Esophagus (tissue), 2 donors: Measurements from ENCODE around the gene DRAP1. TPM values are rescaled to one million over a fixed set of nuclear protein-coding genes. Genes with fewer than 3 reads are reported as not detected.

Experiments
- H3K27ac ChIP-seq, 2 donors: one replicate each; pipeline ENCODE4 v1.5.1; 2013; ENCODE audit warnings: low read depth in 2 of 2, mild to moderate bottlenecking in 2 of 2, inconsistent platforms in 1 of 2, low read length in 1 of 2, moderate library complexity in 1 of 2
- H3K27me3 ChIP-seq, 2 donors: one replicate each; pipeline ENCODE4 v1.6.1; 2013; ENCODE audit warnings: low read length in 2 of 2, control low read depth in 1 of 2, mild to moderate bottlenecking in 1 of 2; ENCODE audit not compliant: insufficient read depth in 2 of 2, control insufficient read depth in 1 of 2
- H3K36me3 ChIP-seq, 2 donors: one replicate each; pipeline ENCODE4 v1.6.1; 2013; ENCODE audit warnings: low read length in 1 of 2; ENCODE audit not compliant: control insufficient read depth in 2 of 2, insufficient read depth in 2 of 2
- H3K4me1 ChIP-seq, 2 donors: one replicate each; pipeline ENCODE4 v1.6.1; 2013; ENCODE audit warnings: low read length in 1 of 2; ENCODE audit not compliant: control insufficient read depth in 2 of 2, insufficient read depth in 2 of 2
- H3K4me3 ChIP-seq, 2 donors: one replicate each; pipeline ENCODE4 v1.5.1; 2013; ENCODE audit warnings: low read length in 2 of 2, mild to moderate bottlenecking in 2 of 2, low read depth in 1 of 2, moderate library complexity in 1 of 2
- H3K9me3 ChIP-seq, 2 donors: one replicate each; pipeline ENCODE4 v1.6.1; 2013; ENCODE audit warnings: mild to moderate bottlenecking in 2 of 2, low read depth in 1 of 2, low read length in 1 of 2, moderate library complexity in 1 of 2; ENCODE audit not compliant: control insufficient read depth in 2 of 2, insufficient read depth in 1 of 2
- WGBS, 2 donors: extraction: QIAGEN DNeasy Blood & Tissue Kit; methylation state at CpG; one replicate each; pipeline ENCODE4 v1.1.7; 2013; 5-methylcytosine and 5-hydroxymethylcytosine counted together
- polyA plus RNA-seq, 2 donors: library from polyadenylated mRNA; stranded (reverse); fragments of 200-250 nt; gene quantifications; one replicate each; pipeline ENCODE4 v1.2.3, GENCODE V29; 2013
- donor health status: healthy with polysubstance abuse.
- donor health status: Bipolar disorder and iron deficiency.

Gene DRAP1
- polyA plus RNA-seq, 2 donors, result 89.6 to 103 TPM

GRCh38 chr11:65880027-65880426 lies 39.2 kb upstream of the DRAP1 start:
- H3K27me3 ChIP-seq, result no peaks in the 10 kb centered on the region
- H3K36me3 ChIP-seq, result peaks cover 2 to 26% of the 10 kb centered on the region in 2 donors
- no peaks in the 10 kb centered on the region for H3K9me3 ChIP-seq
- H3K4me3 ChIP-seq, result no peak overlapping the region
- peaks cover 0 to 5% of the 10 kb centered on the region in 2 donors for H3K4me1 ChIP-seq
- no peak overlapping the region for H3K27ac ChIP-seq
- WGBS, 2 donors, result 55 to 59% methylated on average over 7 of the region's 7 CpGs

- 65 to 70% methylated on average over 7 of the region's 7 CpGs for WGBS, 2 donors
- Histone ChIP-seq H3K27me3 (no peaks in the 10 kb centered on the region), H3K36me3 (peaks cover 2 to 34% of the 10 kb centered on the region in 2 donors), H3K9me3 (no peaks in the 10 kb centered on the region), H3K4me1 (peaks cover 0 to 5% of the 10 kb centered on the region in 2 donors), H3K4me3 (no peak overlapping the region), H3K27ac (no peak overlapping the region)
Observed at GRCh38 chr11:65880844-65881421, 38.3 kb upstream of the DRAP1 start.

GRCh38 chr11:65882120-65883057 lies 36.8 kb upstream of the DRAP1 start:
- WGBS, 2 donors, result 88 to 90% methylated on average over 30 of the region's 30 CpGs
- Histone ChIP-seq H3K36me3 (peaks cover 2 to 34% of the 10 kb centered on the region in 2 donors), H3K27me3 (no peaks in the 10 kb centered on the region), H3K4me1 (peaks cover 0 to 5% of the 10 kb centered on the region in 2 donors), H3K9me3 (no peaks in the 10 kb centered on the region), H3K4me3 (no peak overlapping the region), H3K27ac (no peak overlapping the region)

- 90% methylated on average over 13 of the region's 13 CpGs for WGBS, 2 donors
- Histone ChIP-seq H3K4me1 (peaks cover 0 to 8% of the 10 kb centered on the region in 2 donors), H3K27ac (no peak overlapping the region), H3K27me3 (no peaks in the 10 kb centered on the region), H3K9me3 (no peaks in the 10 kb centered on the region), H3K4me3 (no peak overlapping the region), H3K36me3 (peaks cover 2 to 34% of the 10 kb centered on the region in 2 donors)
Observed at GRCh38 chr11:65883058-65883761, 36.0 kb upstream of the DRAP1 start.

GRCh38 chr11:65883786-65884715 lies 35.2 kb upstream of the DRAP1 start:
- Histone ChIP-seq H3K9me3 (no peaks in the 10 kb centered on the region), H3K4me1 (peaks cover 0 to 8% of the 10 kb centered on the region in 2 donors), H3K27me3 (no peaks in the 10 kb centered on the region), H3K27ac (no peak overlapping the region), H3K36me3 (peaks cover 2 to 34% of the 10 kb centered on the region in 2 donors), H3K4me3 (no peak overlapping the region)
- 82% methylated on average over 28 of the region's 28 CpGs for WGBS, 2 donors

DNA sequence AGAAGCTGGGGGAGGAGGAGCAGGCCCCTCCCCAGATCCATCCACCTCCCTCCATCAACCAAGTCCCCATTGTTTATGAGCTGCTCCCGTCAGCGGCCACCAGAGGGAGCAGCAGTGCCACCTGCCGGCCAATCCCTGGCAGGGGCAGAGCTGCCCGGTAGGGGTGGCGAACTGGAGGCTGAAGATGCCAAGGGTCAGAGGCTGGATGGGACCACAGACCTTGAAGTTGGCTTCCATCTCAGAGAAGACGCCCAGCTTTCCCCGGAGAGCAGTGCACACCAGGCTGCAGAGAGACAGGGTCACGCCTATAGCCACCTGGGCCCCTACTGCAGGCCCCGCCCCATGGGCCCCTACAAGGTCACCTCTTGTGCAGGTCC lies 34.5 kb upstream of the DRAP1 start:
- Histone ChIP-seq H3K36me3 (peaks cover 2 to 34% of the 10 kb centered on the region in 2 donors), H3K4me1 (peaks cover 0 to 7% of the 10 kb centered on the region in 2 donors), H3K27me3 (no peaks in the 10 kb centered on the region), H3K27ac (no peak overlapping the region), H3K4me3 (no peak overlapping the region), H3K9me3 (no peaks in the 10 kb centered on the region)
- 19 to 21% methylated on average over 8 to 9 of the region's 9 CpGs for WGBS, 2 donors

GRCh38 chr11:65885231-65885630 lies 34.0 kb upstream of the DRAP1 start:
- WGBS, 2 donors, result 92 to 96% methylated on average over 7 of the region's 7 CpGs
- Histone ChIP-seq H3K9me3 (no peaks in the 10 kb centered on the region), H3K4me3 (no peak overlapping the region), H3K4me1 (peaks cover 0 to 6% of the 10 kb centered on the region in 2 donors), H3K36me3 (peaks cover 2 to 34% of the 10 kb centered on the region in 2 donors), H3K27ac (no peak overlapping the region), H3K27me3 (no peaks in the 10 kb centered on the region)

DNA sequence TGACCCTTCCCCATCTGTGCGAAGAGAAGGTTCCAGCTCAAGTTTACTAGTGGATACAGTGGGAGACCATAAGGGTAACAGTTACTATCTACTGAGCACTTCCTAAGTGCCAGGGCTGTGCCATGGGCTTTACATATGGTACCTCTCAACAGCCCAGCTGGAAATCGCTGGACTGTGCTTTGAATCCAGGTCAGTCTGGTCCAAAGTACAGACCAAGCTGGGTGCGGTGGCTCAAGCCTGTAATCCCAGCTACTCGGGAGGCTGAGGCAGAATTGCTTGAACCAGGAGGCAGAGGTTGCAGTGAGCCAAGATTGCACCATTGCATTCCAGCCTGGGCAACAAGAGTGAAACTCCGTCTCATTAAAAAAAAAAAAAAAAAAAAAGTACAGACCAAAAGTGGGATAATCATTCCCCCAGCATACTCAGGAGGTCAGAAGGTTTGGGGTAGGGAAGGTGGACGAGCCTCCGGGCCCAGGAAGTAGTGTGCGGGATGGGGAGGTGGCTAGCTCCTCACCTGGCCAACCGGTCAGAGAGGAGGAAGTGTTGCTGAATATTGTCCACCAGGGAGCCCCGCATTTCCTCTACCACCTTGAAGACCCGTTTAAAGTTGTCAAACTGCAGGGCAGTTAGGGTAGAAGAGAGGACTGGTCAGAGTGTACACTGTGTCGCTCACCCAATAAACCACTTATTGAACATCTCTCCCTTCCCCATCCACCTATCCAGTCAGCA lies 33.3 kb upstream of the DRAP1 start:
- H3K4me3 ChIP-seq, result no peak overlapping the region
- no peaks in the 10 kb centered on the region for H3K27me3 ChIP-seq
- 90% methylated on average over 12 of the region's 12 CpGs for WGBS, 2 donors
- peaks cover 2 to 34% of the 10 kb centered on the region in 2 donors for H3K36me3 ChIP-seq
- H3K4me1 ChIP-seq, result peaks cover 0 to 6% of the 10 kb centered on the region in 2 donors
- H3K27ac ChIP-seq, result no peak overlapping the region
- no peaks in the 10 kb centered on the region for H3K9me3 ChIP-seq
